Myometrial cell (primary cell): ENCODE data around the gene SLC5A7. TPM values are rescaled to one million over a fixed set of nuclear protein-coding genes. Genes with fewer than 3 reads are reported as not detected.

Experiments used
- total RNA-seq: library from RNA; depleted of rRNA; stranded (reverse); fragments of >200 nt; gene quantifications from 2 replicates; pipeline ENCODE4 v1.2.3, GENCODE V29; 2015

The SLC5A7 gene
- not detected in 2 replicates for total RNA-seq

DNA sequence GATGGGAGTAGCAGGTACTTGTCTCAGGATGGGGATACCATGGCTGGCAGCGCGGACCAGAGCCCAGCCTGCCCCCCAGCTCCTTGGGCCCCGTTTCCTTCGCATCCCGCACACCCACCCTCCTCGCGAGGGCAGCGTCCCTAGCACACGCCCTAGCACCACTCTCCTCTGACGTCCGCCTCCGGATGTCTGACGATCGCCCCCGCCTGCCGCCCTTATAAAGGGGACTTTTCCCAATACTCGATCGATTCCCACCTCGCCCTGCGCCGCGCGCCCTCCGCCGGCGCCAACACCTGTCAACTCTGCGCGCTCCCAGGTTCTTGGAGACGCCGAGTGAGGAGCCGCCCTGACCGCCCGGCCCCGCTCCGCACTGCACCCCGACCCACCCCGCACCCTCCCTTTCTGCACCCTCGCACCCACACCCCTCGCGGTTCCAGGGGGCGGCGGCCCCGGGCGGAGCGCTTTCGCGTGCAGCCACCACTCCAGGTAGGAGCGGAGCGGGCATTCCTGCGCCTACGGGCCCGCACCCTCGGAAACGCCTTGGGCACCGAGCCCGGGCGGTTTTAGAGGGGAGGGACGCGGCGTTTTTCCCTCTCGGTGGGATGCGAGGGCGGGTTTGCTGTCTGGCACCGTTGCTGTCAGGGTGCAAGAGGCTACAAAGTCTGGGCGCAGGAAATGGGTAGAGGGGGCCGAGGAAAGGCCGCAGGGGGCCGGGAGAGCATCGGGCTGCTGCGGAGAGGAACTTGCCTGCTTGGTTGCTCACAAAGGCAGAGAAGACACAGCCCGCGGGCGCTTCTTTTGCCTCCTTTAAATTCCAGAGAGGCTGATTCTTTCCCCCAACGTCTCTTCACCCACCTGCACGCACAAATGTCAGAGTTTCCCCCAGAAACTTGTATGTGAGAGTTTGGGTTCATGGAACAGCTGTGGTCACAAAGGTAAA lies at the start of gene SLC5A7:
Gene SLC5A7 (plus strand): TSS at position 247 of the 940 bp plus-strand sequence. CDS start 1,632 bp downstream, outside the sequence.

Other genes with a start within 250 kb of the SLC5A7 start
- not detected in 2 replicates for gene RGPD4, start 159.6 kb upstream of the SLC5A7 start, total RNA-seq